Measurements from ENCODE around the gene BEX2. TPM values are rescaled to one million over a fixed set of nuclear protein-coding genes. Genes with fewer than 3 reads are reported as not detected.

BEX2 gene
- total RNA-seq, 1 donor = 4.3 TPM

DNA sequence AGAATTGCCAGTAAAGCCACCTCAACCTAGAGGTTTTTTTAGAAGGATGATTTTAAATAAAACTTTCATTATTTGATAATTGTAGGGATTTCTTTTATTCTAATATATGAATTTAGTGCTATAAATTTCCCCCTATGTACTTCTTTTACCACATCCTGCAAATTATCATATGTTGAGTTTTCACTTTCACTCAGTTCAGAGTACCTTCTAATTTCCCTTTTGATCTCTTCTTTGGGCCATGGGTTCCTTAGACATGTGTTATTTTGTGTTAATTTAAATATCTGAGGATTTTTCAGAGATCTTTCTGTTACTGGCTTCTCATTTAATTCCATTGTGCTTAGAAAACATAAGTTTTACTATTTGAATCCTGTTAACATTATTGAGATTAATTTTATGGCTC is 6.1 kb downstream of the BEX2 start:
- H3K79me2 ChIP-seq (ENCODE audit: insufficient read depth, low read length) = no peaks in the 10 kb centered on the region
- H2AFZ ChIP-seq (ENCODE audit: low read length) = no peak overlapping the region
- peaks cover 23% of the 10 kb centered on the region for H3K27me3 ChIP-seq (ENCODE audit: insufficient read depth, low read length)
- no peaks in the 10 kb centered on the region for H3K36me3 ChIP-seq (ENCODE audit: insufficient read depth, low read length)
- H3K4me3 ChIP-seq (ENCODE audit: insufficient read depth, low read length) = no peak overlapping the region
- H3K27ac ChIP-seq (ENCODE audit: low read depth, low read length) = no peak overlapping the region
- H3K4me2 ChIP-seq (ENCODE audit: insufficient read depth, low read length) = no peak overlapping the region
- DNase-seq (ENCODE audit: insufficient read length, low spot score, missing footprints) = no peak
- H3K9me3 ChIP-seq (ENCODE audit: low read depth, low read length) = no peaks in the 10 kb centered on the region
- no peaks in the 10 kb centered on the region for H3K4me1 ChIP-seq (ENCODE audit: insufficient read depth, low read length)
- no peaks in the 10 kb centered on the region for H4K20me1 ChIP-seq (ENCODE audit: insufficient read depth, low read length)
- TF ChIP-seq, protein P1, sequence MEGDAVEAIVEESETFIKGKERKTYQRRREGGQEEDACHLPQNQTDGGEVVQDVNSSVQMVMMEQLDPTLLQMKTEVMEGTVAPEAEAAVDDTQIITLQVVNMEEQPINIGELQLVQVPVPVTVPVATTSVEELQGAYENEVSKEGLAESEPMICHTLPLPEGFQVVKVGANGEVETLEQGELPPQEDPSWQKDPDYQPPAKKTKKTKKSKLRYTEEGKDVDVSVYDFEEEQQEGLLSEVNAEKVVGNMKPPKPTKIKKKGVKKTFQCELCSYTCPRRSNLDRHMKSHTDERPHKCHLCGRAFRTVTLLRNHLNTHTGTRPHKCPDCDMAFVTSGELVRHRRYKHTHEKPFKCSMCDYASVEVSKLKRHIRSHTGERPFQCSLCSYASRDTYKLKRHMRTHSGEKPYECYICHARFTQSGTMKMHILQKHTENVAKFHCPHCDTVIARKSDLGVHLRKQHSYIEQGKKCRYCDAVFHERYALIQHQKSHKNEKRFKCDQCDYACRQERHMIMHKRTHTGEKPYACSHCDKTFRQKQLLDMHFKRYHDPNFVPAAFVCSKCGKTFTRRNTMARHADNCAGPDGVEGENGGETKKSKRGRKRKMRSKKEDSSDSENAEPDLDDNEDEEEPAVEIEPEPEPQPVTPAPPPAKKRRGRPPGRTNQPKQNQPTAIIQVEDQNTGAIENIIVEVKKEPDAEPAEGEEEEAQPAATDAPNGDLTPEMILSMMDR (IDR thresholded peaks at IDR 0.05; ENCODE audit: extremely low read depth, low read depth, low read length) = no peak

DNA sequence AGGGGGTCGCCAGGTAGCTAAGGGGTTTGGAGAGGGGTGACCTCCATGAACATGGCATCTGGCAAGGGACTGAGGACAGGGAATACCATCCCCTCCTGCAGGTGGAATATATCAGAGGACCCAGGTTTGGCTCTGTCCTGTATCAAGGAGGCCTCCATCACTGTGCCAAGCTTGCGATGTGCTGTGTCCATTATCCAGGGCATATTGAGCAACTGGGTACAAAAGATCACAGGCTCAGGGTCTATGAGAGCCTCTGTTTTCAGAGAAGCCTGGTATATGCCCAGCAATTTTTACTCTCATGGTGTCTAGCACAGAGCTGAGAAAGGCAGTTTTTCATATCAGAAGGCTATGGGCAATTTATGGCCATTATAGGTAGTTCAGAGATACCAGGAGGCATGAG is 17.7 kb downstream of the BEX2 start:
- Histone ChIP-seq H3K9me3 (ENCODE audit: low read depth, low read length) (no peaks in the 10 kb centered on the region), H3K27ac (ENCODE audit: low read depth, low read length) (no peak overlapping the region), H3K36me3 (ENCODE audit: insufficient read depth, low read length) (no peaks in the 10 kb centered on the region), H3K27me3 (ENCODE audit: insufficient read depth, low read length) (peaks cover 17% of the 10 kb centered on the region), H2AFZ (ENCODE audit: low read length) (no peak overlapping the region), H3K4me3 (ENCODE audit: insufficient read depth, low read length) (no peak overlapping the region), H3K79me2 (ENCODE audit: insufficient read depth, low read length) (no peaks in the 10 kb centered on the region), H3K4me2 (ENCODE audit: insufficient read depth, low read length) (no peak overlapping the region), H3K4me1 (ENCODE audit: insufficient read depth, low read length) (no peaks in the 10 kb centered on the region), H4K20me1 (ENCODE audit: insufficient read depth, low read length) (no peaks in the 10 kb centered on the region)
- TF ChIP-seq, protein P1 (IDR thresholded peaks at IDR 0.05; ENCODE audit: extremely low read depth, low read depth, low read length) = no peak
- DNase-seq (ENCODE audit: insufficient read length, low spot score, missing footprints) = no peak

DNA sequence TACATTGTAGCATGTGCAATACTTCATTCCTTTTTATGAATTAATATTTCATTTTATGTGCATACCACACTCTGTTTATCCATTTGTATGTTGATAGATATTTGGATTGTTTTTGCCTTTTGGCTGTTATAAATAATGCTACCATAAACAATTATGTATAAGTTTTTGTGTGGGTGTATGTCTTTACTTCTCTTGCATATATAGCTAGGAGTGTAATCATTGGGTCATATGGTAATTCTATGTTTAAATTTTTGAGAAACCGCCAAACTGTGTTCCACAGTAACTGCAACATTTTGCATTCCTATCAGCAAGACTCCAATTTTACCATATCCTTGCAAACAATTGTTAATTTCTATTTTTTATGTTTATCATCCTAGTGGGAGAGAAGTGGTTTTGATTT is 31.2 kb downstream of the BEX2 start:
- Histone ChIP-seq H3K4me1 (ENCODE audit: insufficient read depth, low read length) (no peaks in the 10 kb centered on the region), H3K4me3 (ENCODE audit: insufficient read depth, low read length) (no peak overlapping the region), H3K27ac (ENCODE audit: low read depth, low read length) (no peak overlapping the region), H3K9me3 (ENCODE audit: low read depth, low read length) (no peaks in the 10 kb centered on the region), H2AFZ (ENCODE audit: low read length) (no peak overlapping the region), H3K4me2 (ENCODE audit: insufficient read depth, low read length) (no peak overlapping the region), H3K36me3 (ENCODE audit: insufficient read depth, low read length) (no peaks in the 10 kb centered on the region), H3K27me3 (ENCODE audit: insufficient read depth, low read length) (peaks cover 45% of the 10 kb centered on the region), H4K20me1 (ENCODE audit: insufficient read depth, low read length) (no peaks in the 10 kb centered on the region), H3K79me2 (ENCODE audit: insufficient read depth, low read length) (no peaks in the 10 kb centered on the region)
- TF ChIP-seq, protein P1 (IDR thresholded peaks at IDR 0.05; ENCODE audit: extremely low read depth, low read depth, low read length) = no peak
- DNase-seq (ENCODE audit: insufficient read length, low spot score, missing footprints) = no peak

DNA sequence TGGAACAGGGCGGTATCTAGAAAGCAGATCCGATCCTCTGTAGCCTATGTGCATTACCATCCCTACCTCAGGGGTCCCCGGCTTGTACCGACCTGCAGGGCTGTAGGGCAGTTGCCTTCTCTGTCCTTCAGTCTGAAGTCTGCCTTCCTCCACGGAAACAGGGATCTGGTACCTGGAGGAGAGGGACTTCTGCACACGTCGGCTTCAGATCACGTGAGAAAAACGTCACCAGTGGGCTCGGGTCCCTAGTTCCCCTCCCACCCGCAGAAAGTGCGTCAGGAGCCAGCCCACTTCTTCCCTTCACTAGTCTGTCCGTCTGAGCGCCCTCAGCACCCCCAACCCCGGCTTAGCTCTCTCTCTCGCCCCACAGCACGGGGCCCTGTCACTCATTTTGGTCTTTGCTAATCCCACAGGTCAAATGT is 34.2 kb downstream of the BEX2 start, which contains the start of gene TCEAL5:
Gene TCEAL5, minus strand, starts transcription at position 170 of the 422 bp plus-strand sequence. CDS start 2,187 bp downstream, outside the sequence.
- no peak within 1 kb of the TSS for H3K4me2 ChIP-seq (ENCODE audit: insufficient read depth, low read length)
- no peaks in the 10 kb centered on the region for H3K79me2 ChIP-seq (ENCODE audit: insufficient read depth, low read length)

More for the DNA sequence above, 34.2 kb downstream of the BEX2 start, which contains the start of gene TCEAL5:
- Histone ChIP-seq H3K27me3 (ENCODE audit: insufficient read depth, low read length) (peaks cover 68% of the 10 kb centered on the region), H3K4me1 (ENCODE audit: insufficient read depth, low read length) (no peaks in the 10 kb centered on the region), H3K27ac (ENCODE audit: low read depth, low read length) (no peak within 1 kb of the TSS), H4K20me1 (ENCODE audit: insufficient read depth, low read length) (no peaks in the 10 kb centered on the region), H3K4me3 (ENCODE audit: insufficient read depth, low read length) (no peak within 1 kb of the TSS), H3K36me3 (ENCODE audit: insufficient read depth, low read length) (no peaks in the 10 kb centered on the region), H2AFZ (ENCODE audit: low read length) (no peak within 1 kb of the TSS), H3K9me3 (ENCODE audit: low read depth, low read length) (no peaks in the 10 kb centered on the region)
- no peak for DNase-seq (ENCODE audit: insufficient read length, low spot score, missing footprints)
- TF ChIP-seq, protein P1 (IDR thresholded peaks at IDR 0.05; ENCODE audit: extremely low read depth, low read depth, low read length) = no peak

All from osteoblast (primary cell).